Kidney capillary endothelial cell (primary cell): Measurements from ENCODE around the gene SRSF6.
"Not testable (repeated sequence)": the region's sequence is repeated elsewhere in the genome, so short reads cannot be mapped to it uniquely, and the experiment has no call there.

Experiments used
- DNase-seq: peaks from one replicate; pipeline ENCODE4 v3.0.0-alpha.2; 2018; ENCODE audit warnings: low spot score

SRSF6 gene

DNA sequence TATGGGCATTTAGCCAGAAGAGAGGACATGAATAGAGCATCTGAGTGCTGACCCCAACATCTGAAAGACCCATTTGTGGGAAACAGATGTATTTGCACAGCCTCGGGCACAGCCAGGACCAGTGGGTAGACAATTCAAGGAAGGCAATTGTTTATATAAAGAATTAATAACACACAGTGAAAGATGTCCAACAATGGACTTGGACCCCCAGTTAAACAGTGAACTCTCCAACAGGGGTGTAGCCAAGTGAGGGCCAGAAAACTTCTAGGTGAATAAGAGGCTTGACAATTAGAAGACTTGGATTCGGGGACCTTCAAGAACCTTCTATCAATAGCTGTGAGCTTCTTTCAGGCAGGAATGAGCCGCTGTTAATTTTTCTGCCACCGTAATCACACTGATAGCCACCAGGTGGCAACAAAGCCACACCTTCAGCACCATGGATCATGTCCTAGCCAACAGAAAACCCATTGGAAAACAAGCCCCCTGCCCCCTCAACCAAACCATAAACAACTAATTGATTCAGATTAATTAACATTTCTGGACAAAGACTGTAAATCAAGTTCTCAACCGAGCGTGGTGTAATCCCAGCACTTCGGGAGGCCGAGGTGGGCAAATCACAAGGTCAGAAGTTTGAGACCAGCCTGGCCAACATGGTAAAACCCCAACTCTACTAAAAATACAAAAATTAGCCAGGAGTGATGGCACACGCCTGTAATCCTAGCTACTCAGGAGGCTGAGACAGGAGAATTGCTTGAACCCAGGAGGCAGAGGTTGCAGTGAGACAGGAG lies 8.8 kb upstream of the SRSF6 start:
- peak; percentile 64 for DNase-seq

GRCh38 chr20:43450841-43451799 lies 6.6 kb upstream of the SRSF6 start:
- DNase-seq: no peak

- no peak for DNase-seq
These were observed 5.1 kb upstream of the SRSF6 start for GRCh38 chr20:43452404-43453126.

GRCh38 chr20:43456252-43456651 lies 1.4 kb upstream of the SRSF6 start:
- not testable (repeated sequence) for DNase-seq

- DNase-seq: peak; percentile 87
These were observed 672 bp upstream of the SRSF6 start for GRCh38 chr20:43456809-43457639.

DNA sequence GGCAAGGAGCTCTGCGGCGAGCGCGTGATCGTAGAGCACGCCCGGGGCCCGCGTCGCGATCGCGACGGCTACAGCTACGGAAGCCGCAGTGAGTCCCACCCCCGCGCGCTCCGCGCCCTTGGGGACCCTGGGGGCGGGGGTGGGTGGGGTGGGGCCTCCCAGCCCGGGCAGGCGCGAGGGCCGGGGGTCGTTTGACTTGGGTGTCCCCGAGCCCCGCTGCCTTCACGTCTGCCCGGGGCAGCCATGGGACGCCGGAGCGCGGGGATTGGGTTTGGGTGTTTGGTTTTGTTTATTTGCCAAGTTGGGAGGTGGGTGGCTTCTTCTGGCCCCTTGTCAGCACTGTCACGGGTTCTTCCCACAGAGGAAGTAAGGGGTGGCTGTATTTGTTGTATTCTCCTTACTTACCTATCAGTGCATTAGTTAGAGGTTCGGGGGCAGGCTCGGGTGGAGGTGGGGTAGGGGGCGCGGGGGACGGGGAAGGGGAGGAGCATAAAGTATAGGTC lies 777 bp downstream of the SRSF6 start:
- DNase-seq: no peak

DNA sequence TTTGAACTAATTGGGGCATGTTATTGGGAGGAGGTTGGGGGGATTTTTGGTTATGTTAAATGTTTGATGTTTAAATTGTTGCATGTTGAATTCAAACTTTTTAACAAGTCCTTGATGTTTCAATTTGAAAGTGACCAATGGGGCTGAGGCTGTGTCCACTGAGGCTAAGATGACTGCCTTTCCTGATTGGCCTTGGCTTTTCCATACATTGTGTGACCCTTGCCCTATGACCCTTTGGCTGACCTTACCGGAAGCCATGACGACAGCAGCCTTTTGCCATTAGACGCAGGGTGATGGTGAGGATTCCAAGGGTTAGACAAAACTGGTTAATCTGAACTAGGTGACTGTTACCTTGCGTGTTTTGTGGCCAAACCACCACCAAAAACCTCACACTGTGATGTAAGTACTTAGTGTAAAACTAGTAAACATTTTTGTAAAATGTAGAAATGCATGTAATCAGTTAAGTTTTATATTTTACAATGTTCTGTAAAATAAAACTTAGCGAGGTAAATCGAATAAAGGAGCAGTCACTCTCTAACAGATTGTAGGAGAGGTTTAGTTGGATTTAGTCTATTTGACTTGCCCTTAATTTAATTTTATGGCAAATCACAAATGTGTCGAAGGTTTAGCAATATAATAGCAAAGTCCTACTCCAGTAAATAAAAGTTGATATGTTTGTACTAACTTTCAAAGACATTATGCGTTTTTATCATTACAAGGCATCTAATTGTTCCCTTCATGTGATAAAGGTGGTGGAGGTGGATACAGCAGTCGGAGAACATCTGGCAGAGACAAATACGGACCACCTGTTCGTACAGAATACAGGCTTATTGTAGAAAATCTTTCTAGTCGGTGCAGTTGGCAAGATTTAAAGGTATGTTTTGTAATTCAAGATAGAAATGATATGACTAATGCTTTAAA lies 1.6 kb downstream of the SRSF6 start:
- DNase-seq: peak; percentile 16

- no peak for DNase-seq
These were observed 2.6 kb downstream of the SRSF6 start for GRCh38 chr20:43460172-43460829.

DNA sequence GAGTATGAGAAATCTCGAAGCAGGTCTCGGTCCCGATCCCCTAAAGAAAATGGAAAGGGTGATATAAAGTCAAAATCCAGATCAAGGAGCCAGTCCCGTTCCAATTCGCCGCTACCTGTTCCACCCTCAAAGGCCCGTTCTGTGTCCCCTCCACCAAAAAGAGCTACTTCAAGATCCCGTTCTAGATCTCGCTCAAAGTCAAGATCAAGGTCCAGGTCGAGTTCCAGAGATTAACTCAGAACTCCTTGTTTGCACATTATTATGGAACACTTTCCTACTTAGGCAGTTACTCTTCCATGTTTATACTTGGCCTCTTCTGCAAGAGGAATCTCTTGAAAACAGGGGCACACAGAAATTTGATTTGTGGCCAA lies 3.1 kb downstream of the SRSF6 start:
- DNase-seq: no peak

- no peak for DNase-seq
These were observed 4.4 kb downstream of the SRSF6 start for GRCh38 chr20:43461894-43462659.

- DNase-seq: no peak
These were observed 5.2 kb downstream of the SRSF6 start for GRCh38 chr20:43462660-43463526.

- DNase-seq: no peak
These were observed 6.0 kb downstream of the SRSF6 start for GRCh38 chr20:43463527-43464218.

- no peak for DNase-seq
These were observed 6.6 kb downstream of the SRSF6 start for GRCh38 chr20:43464219-43464790.

GRCh38 chr20:43465625-43465943 lies 7.9 kb downstream of the SRSF6 start:
- no peak for DNase-seq

GRCh38 chr20:43467589-43467988 lies 9.9 kb downstream of the SRSF6 start:
- DNase-seq: no peak

DNA sequence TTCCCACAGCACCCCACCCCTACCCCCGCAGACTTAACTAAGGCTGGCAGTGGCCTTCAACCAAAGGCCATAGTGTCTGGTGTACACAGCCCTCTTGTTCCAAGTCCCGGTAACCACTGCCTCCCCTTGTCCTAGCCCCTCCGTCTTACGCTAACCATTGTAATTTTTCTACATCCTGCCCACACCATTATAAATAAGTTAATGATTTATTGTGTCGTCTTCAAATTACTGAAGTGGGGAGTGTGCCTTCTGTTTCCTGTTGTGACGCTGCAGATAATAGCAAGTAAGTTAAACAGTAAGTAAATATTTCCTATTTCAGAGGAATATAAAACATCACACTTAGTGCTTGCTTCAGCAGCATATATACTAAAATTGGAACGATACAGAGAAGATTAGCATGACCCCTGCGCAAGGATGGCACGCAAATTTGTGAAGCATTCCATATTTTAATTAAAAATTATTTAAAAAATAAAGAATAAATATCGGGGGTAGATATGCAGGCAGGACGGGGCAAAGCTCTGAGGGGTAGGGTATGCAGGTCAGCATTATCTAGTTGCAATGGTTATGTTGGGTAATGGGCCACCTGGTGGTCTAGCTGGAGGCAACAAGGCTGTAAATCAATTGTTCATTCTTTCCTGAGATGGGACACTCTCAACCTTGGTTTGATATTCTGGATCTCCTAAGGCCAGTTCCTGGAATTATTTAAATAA lies 15.1 kb downstream of the SRSF6 start:
- no peak for DNase-seq

- DNase-seq: no peak
These were observed 15.6 kb downstream of the SRSF6 start for GRCh38 chr20:43473381-43473704.
